Right forelimb (tissue), 1 donor: Measurements from ENCODE around the gene VWC2.
"Not testable (repeated sequence)": the region's sequence is repeated elsewhere in the genome, so short reads cannot be mapped to it uniquely, and the experiment has no call there.

Experiments
- DNase-seq: peaks from one replicate; pipeline ENCODE4 v3.0.0-alpha.2; 2018

Gene VWC2

GRCh38 chr7:49787980-49788379, 14.5 kb downstream of the VWC2 start:
- DNase-seq: no peak

GRCh38 chr7:49788455-49789059, 15.1 kb downstream of the VWC2 start:
- no peak for DNase-seq

- no peak for DNase-seq
These were observed 16.3 kb downstream of the VWC2 start for GRCh38 chr7:49789736-49790135.

DNA sequence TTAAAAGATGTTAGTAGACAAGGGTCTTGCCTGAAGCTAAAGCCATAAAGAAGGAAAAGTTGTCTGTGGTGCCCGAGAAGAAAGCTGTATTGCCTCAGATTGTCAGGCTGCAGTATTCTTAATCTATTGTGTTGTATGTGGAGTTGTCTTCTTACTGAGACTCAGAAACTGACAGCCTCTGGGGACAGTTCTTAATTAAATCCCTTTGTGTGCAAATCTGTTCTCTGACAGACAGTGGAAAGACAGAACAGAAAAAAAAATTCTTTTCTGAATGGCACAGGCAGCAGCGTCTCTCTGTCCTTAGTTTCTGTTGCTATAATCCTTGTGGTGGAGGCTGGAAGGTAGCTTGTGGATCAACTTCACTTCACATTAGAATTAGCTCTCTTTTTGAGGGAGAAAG, 16.8 kb downstream of the VWC2 start:
- DNase-seq: no peak

GRCh38 chr7:49791088-49791741, 17.8 kb downstream of the VWC2 start:
- DNase-seq: no peak

GRCh38 chr7:49797987-49798660, 24.7 kb downstream of the VWC2 start:
- DNase-seq: no peak

- DNase-seq: no peak
These were observed 26.6 kb downstream of the VWC2 start for GRCh38 chr7:49800031-49800430.

- DNase-seq: no peak
These were observed 29.2 kb downstream of the VWC2 start for GRCh38 chr7:49802600-49802999.

- DNase-seq: no peak
These were observed 30.4 kb downstream of the VWC2 start for GRCh38 chr7:49803812-49804211.

DNA sequence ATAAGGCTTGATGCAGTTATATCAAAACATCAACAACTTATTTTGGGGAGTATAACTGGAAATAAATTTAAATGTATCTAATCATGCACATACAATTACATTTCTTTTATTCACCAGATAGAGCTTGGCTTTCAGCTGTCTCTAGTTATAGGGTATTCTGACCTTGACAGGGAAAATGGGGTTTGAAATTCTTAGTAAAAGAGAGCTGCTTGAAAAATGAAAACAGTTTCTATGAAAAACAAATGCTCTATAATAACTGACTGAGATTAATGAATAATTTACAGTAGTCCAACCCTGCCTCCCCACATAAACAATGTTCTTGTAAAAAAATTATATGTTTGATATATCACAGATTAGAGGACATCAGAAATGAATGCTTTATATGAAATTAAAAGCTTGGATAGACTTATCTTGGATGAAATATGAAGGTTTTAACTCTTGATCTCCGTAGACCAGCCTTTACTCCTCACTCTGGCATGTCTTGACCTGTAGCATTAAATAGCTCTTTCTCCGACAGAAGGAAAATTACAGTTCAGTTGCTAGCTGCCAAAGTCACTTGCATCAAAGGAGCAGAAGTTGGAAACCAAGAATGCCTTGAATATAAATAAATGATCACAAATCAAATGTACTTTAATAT, 32.1 kb downstream of the VWC2 start:
- DNase-seq: no peak

DNA sequence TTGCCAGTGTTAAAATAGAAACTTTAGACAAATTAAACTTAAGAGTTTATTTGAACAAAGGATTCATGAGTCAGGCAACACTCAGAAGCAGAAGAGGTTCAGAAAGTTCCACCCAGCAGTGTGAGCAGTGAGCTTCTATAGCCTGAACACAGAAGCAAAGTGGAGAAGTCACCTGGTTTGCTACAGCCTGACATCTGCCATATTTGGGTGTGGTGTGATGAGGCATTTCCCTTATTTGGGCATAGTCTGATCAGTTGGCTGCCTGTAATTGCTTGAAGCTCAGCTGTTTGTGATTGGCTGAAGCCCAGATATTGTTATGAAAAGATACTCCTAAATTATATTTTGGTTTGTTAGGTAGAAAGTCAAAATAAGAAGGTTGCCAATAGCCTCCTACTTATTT, 39.1 kb downstream of the VWC2 start:
- DNase-seq: no peak

DNA sequence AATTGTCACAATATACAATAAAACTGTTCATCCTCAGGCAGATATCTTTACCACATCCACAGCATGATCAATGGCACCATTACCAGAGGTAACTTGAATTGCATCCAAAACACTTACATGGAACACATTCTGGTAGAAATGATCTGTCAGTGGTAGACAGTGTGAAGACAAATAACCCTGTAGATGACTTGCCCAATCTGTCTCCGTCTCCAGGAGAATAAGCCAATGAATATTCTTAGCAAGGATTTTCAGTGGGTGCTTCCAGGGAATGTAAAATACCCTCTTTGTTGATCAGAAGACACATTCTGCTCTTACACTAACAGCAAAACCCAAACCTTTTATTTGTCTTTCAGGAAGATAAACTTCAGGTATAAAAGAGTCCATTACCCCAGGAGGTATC, 43.8 kb downstream of the VWC2 start:
- DNase-seq: no peak

DNA sequence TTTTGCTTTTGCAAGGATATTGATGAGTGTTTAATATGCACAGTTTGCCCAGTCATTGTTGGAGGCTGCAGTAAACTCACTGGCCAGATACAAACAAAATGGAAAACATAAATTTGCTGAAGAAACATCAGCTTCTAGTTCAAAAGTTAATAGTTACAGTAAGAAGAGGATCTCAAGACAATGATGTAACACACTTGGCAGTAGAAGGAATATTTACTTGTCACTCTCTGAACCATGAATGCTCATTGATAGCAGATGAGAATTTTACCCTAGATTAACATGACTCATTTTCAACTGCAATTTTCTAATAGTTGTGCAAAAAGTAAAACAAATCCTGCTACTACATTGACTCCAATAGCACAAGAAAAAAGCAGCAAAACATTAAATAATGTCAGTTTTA, 47.7 kb downstream of the VWC2 start:
- no peak for DNase-seq

DNA sequence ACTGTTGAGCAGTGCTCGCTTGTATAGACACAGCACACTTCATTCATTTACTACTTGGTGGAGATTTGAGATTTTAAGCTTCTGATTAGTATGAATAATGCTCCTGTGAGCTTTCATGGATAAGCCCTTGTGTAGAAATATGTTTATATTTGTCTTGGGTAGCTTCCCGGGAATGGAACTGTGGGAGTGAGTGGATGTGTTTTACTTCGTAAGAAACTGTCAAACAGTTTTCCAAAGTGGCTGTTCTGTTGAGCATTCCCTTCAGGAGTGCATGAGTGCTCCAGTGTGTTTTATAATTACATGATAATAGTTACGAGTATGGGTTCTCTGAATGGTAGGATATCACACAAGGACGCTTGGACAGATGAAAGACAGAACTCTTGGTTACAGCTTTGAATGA, 49.4 kb downstream of the VWC2 start:
- DNase-seq: no peak

GRCh38 chr7:49823566-49823965, 50.1 kb downstream of the VWC2 start:
- DNase-seq: no peak

- no peak for DNase-seq
These were observed 66.6 kb downstream of the VWC2 start for GRCh38 chr7:49839863-49840645.

DNA sequence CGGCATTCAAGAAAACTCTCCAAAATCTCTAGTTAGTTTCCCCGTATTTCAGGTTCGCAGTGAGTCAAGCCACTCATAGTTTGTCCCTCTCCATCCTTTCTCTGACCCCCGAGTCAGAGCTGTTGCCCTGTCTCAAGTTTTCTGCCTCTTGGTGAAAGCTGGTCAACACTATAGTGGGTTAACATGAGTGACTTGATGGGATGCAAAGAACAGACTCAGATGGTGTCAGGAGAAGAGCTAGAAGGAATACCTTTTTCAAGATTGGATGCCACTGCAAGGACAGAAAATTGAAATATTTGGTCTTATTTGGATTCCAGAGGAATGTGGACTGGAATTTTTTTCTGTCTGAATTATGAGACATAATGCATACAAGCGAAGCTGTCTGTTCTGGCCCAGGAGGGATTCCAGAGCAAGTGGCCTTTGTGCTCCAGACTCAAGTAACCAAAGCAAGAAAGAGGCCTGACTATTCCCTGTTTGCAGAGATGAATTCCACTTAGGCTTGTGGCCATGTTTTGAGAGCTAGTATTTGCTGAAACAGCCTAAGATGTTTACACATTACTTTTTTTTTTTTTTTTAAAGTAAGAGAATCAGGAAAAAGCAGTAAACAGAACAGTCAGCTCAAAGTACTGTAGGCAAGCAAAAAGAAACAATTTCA, 67.4 kb downstream of the VWC2 start:
- no peak for DNase-seq

GRCh38 chr7:49845626-49846025, 72.2 kb downstream of the VWC2 start:
- no peak for DNase-seq

DNA sequence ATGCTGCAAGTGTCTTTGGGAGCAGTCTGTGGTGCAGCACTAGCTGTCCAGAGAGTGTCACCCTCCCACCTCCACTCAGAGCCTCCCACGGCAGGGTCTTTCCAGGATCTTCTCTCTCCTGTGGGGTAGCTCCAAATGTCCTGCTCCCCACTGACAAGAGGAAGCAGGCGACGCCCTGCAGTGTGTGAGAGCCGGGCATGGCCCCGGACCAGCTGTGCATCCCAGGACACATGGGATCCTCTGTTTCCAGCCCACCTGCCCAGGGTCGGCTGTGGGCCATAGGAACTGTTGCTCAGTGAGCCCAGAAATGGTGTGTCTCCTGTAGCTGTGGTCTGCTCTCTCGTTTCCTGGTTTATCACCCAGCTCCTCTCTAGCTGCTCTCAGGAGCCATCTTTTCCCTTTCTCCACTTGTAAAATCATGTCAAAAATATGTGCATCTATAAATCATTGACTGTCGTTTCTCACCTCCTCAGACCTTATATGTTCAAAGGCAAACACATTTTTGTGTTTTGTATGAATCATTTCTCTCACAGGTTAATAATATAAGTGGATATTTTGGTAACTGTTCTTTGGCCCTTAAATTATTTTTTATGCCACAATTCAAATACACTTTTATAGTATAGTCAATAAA, 74.9 kb downstream of the VWC2 start:
- DNase-seq: no peak

- no peak for DNase-seq
These were observed 77.6 kb downstream of the VWC2 start for GRCh38 chr7:49850921-49851613.

- not testable (repeated sequence) for DNase-seq
These were observed 78.1 kb downstream of the VWC2 start for GRCh38 chr7:49851614-49851934.
